Liver (tissue), 9 donors: ENCODE data around the gene ASPSCR1. TPM values are rescaled to one million over a fixed set of nuclear protein-coding genes. Genes with fewer than 3 reads are reported as not detected.

Experiments
- DNase-seq: peaks from one replicate; pipeline ENCODE4 v3.0.0-alpha.2; 2017; ENCODE audit warnings: low spot score
- H3K27ac ChIP-seq, 2 donors: one replicate each; pipeline ENCODE4 v1.7.0; 2013; ENCODE audit warnings: inconsistent platforms in 2 of 2, low read length in 2 of 2, control low read depth in 1 of 2, low read depth in 1 of 2, mild to moderate bottlenecking in 1 of 2
- H3K27me3 ChIP-seq, 4 donors: one replicate each; pipeline versions ENCODE4 v1.6.1 to v1.7.0; 2013; ENCODE audit warnings: low read length in 3 of 4, inconsistent platforms in 1 of 4, mild to moderate bottlenecking in 1 of 4, moderate library complexity in 1 of 4; ENCODE audit not compliant: control insufficient read depth in 4 of 4, insufficient read depth in 4 of 4
- H3K36me3 ChIP-seq, 4 donors: one replicate each; pipeline versions ENCODE4 v1.6.1 to v1.7.0; 2013; ENCODE audit warnings: low read length in 3 of 4, mild to moderate bottlenecking in 3 of 4, low read depth in 1 of 4, moderate library complexity in 1 of 4; ENCODE audit not compliant: control insufficient read depth in 4 of 4, insufficient read depth in 3 of 4
- H3K4me1 ChIP-seq, 4 donors: one replicate each; pipeline versions ENCODE4 v1.6.1 to v1.7.0; 2013; ENCODE audit warnings: low read length in 3 of 4, mild to moderate bottlenecking in 3 of 4, moderate library complexity in 1 of 4; ENCODE audit not compliant: control insufficient read depth in 4 of 4, insufficient read depth in 4 of 4
- H3K4me3 ChIP-seq, 3 donors: one replicate each; pipeline versions ENCODE4 v1.6.1 to v1.7.0; 2013; ENCODE audit warnings: low read length in 3 of 3, control low read depth in 1 of 3, low read depth in 1 of 3, mild to moderate bottlenecking in 1 of 3
- H3K9ac ChIP-seq, 2 donors: one replicate each; pipeline ENCODE4 v1.7.0; 2013; ENCODE audit warnings: low read length in 2 of 2, mild to moderate bottlenecking in 2 of 2, moderate library complexity in 2 of 2, control low read depth in 1 of 2, low read depth in 1 of 2
- H3K9me3 ChIP-seq, 4 donors: one replicate each; pipeline versions ENCODE4 v1.6.1 to v1.7.0; 2013; ENCODE audit warnings: low read length in 3 of 4; ENCODE audit not compliant: control insufficient read depth in 4 of 4
- GABPA ChIP-seq, 2 donors: IDR thresholded peaks in 1 of 2; conservative IDR thresholded peaks in 1 of 2; 2 replicates each; pipeline ENCODE4 v1.6.1; 2016; ENCODE audit warnings: antibody characterized with exemption in 2 of 2, mild to moderate bottlenecking in 1 of 2, moderate library complexity in 1 of 2
- HNF4G ChIP-seq: IDR thresholded peaks from 2 replicates; pipeline ENCODE4 v1.6.1; 2016; ENCODE audit warnings: antibody characterized with exemption
- RAD21 ChIP-seq, 2 donors: IDR thresholded peaks; 2 replicates each; pipeline ENCODE4 v1.6.1; 2016; ENCODE audit warnings: antibody characterized with exemption in 2 of 2, mild to moderate bottlenecking in 2 of 2
- SP1 ChIP-seq: IDR thresholded peaks from 2 replicates; pipeline ENCODE4 v1.6.1; 2018; ENCODE audit warnings: antibody characterized with exemption, mild to moderate bottlenecking
- YY1 ChIP-seq: IDR thresholded peaks from 2 replicates; pipeline ENCODE4 v1.6.1; 2016; ENCODE audit warnings: antibody characterized with exemption, mild to moderate bottlenecking
- WGBS: extraction: QIAGEN DNeasy Blood & Tissue Kit; methylation state at CpG from one replicate; pipeline ENCODE4 v1.1.7; 2013; 5-methylcytosine and 5-hydroxymethylcytosine counted together
- polyA plus RNA-seq, 2 donors: library from polyadenylated mRNA; stranded (reverse) in 1 of 2; unstranded in 1 of 2; fragments of 200-250 nt in 1 of 2; fragments of >200 nt in 1 of 2; fragmentation: Nextera tagmentation in 1 of 2; extraction: Ambion mirVana in 1 of 2; gene quantifications; one replicate each; pipeline versions ENCODE4 v1.2.1 to v1.2.3, GENCODE V29; 2013 to 2015
- total RNA-seq, 2 donors: library from RNA; depleted of rRNA; stranded (reverse); fragments of >200 nt; gene quantifications; one replicate each; pipeline ENCODE4 v1.2.3, GENCODE V29; 2014
- TF ChIP-seq, protein P1 (sequence below): IDR thresholded peaks from 2 replicates; pipeline ENCODE4 v1.6.1; 2016; ENCODE audit warnings: antibody characterized with exemption
- TF ChIP-seq, protein P2 (sequence below): fragments of 150-350 bp; IDR thresholded peaks from 2 replicates; pipeline ENCODE4 v1.5.1; 2017; ENCODE audit warnings: improper control_type of control experiment, low read depth, low read length; ENCODE audit not compliant: missing input control
- TF ChIP-seq, protein P3 (sequence below): IDR thresholded peaks from 2 replicates; pipeline ENCODE4 v1.6.1; 2016; ENCODE audit warnings: antibody characterized with exemption
- donor health status: healthy.
- donor health status: healthy.
- donor health status: healthy.
- donor health status: healthy.
- donor health status: healthy.

The ASPSCR1 gene
- total and polyA plus RNA-seq, 4 donors = 17.8 to 26.2 (median 20.4) TPM

DNA sequence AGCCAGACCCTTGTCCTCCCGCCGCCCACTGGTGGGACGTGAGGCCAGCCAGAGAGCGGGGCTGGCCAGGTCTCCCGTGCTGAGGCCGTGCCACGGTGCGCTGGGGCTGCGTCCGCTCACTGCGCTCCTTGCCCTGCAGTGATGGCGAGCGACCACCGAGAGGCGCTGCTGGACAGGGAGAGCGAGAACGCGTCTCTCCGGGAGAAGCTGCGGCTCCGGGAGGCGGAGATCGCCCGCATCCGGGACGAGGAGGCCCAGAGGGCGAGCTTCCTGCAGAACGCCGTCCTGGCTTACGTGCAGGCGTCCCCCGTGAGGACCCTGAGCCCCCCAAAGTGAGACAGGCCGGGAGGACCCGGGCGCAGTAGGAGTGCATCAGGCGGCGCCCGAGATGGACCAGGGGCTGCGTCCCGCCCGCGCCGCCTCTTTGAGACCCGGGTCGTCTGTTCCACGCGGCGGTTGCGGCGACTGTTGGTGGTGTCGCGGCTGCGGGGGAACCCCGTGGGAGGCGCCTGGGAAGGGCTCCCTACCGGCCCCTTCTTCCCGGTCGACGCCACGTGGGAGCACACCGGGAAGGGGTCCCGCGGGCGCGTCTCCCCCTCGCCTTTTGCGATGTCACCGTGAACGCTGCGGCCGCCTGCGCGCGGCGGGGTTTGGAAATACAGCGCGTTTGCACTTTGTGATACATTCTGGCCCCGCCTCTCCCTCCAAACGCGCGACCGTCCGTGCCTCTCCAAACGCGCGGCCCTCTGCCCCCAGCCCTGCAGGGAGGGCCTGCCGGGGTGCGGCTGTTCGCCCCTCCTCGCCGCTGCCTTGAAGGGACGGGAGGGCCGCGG lies 53.3 kb downstream of the ASPSCR1 start:
- DNase-seq = peak; percentile 87
- Histone ChIP-seq H3K9ac (no peak overlapping the region), H3K27ac (peak overlapping the region; percentile 74 to 76), H3K4me1 (peaks cover 15 to 58% (median 37%) of the 10 kb centered on the region in 4 donors), H3K4me3 (peak overlapping the region in 2 of 3 donors; percentile 27 to 63), H3K9me3 (no peaks in the 10 kb centered on the region), H3K27me3 (no peaks in the 10 kb centered on the region), H3K36me3 (peaks cover 0 to 5% (median 1%) of the 10 kb centered on the region in 4 donors)
- TF ChIP-seq YY1 (peak; percentile 19), GABPA (IDR thresholded peaks at IDR 0.05 in 1 of 2, conservative IDR thresholded peaks at IDR 0.05 in 1 of 2) (peak in 1 of 2 donors; percentile 44), SP1 (peak; percentile 5), RAD21 (IDR thresholded peaks at IDR 0.05) (peak; percentile 91 to 97)
- TF ChIP-seq, protein P1, sequence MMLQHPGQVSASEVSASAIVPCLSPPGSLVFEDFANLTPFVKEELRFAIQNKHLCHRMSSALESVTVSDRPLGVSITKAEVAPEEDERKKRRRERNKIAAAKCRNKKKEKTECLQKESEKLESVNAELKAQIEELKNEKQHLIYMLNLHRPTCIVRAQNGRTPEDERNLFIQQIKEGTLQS = no peak
- TF ChIP-seq, protein P2, sequence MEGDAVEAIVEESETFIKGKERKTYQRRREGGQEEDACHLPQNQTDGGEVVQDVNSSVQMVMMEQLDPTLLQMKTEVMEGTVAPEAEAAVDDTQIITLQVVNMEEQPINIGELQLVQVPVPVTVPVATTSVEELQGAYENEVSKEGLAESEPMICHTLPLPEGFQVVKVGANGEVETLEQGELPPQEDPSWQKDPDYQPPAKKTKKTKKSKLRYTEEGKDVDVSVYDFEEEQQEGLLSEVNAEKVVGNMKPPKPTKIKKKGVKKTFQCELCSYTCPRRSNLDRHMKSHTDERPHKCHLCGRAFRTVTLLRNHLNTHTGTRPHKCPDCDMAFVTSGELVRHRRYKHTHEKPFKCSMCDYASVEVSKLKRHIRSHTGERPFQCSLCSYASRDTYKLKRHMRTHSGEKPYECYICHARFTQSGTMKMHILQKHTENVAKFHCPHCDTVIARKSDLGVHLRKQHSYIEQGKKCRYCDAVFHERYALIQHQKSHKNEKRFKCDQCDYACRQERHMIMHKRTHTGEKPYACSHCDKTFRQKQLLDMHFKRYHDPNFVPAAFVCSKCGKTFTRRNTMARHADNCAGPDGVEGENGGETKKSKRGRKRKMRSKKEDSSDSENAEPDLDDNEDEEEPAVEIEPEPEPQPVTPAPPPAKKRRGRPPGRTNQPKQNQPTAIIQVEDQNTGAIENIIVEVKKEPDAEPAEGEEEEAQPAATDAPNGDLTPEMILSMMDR = peak; percentile 97
- 1% methylated on average over 94 of the region's 94 CpGs for WGBS

DNA sequence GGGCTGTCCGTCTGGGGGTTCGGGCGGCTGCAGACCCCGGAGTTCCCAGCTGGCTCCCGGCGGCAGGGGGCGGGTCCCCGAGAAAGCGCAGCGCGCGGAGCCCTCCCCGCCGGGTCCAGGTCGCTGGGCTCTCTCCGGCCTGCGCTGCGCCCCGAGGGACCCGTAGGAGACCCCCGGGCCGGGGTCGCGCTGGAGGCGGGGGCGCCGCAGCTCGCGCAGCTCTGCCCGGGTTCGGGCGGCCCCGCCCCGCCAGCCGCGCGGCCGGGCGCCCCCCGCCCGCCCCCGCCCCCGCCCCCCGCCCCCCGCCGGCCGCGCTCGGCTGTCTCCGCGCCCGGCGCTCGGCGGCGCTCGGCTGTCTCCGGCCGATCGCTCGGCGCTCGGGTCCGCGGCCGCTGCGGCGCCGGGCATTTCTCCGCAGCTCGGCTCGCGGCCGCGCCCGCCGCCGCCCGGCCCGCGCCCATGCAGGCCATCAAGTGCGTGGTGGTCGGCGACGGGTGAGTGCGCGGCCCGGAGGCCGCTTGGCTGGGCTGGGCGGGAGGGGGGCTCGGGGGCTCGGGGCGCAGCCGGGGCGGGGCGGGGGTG lies 54.0 kb downstream of the ASPSCR1 start, which contains the start of gene RAC3:
Gene RAC3 (plus strand): TSS at position 376 of the 582 bp plus-strand sequence. CDS start 84 bp downstream, at position 460.
- WGBS = under 1% methylated on average over 96 of the region's 96 CpGs
- peaks cover 0 to 5% (median 1%) of the 10 kb centered on the region in 4 donors for H3K36me3 ChIP-seq
- peak within 1 kb of the TSS in 2 of 3 donors; percentile 27 to 63 for H3K4me3 ChIP-seq
- DNase-seq = no peak
- TF ChIP-seq, protein P2 = no peak
- TF ChIP-seq, protein P3, sequence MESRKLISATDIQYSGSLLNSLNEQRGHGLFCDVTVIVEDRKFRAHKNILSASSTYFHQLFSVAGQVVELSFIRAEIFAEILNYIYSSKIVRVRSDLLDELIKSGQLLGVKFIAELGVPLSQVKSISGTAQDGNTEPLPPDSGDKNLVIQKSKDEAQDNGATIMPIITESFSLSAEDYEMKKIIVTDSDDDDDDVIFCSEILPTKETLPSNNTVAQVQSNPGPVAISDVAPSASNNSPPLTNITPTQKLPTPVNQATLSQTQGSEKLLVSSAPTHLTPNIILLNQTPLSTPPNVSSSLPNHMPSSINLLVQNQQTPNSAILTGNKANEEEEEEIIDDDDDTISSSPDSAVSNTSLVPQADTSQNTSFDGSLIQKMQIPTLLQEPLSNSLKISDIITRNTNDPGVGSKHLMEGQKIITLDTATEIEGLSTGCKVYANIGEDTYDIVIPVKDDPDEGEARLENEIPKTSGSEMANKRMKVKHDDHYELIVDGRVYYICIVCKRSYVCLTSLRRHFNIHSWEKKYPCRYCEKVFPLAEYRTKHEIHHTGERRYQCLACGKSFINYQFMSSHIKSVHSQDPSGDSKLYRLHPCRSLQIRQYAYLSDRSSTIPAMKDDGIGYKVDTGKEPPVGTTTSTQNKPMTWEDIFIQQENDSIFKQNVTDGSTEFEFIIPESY = no peak
- TF ChIP-seq HNF4G = no peak
- no peaks in the 10 kb centered on the region for H3K9me3 ChIP-seq
- H3K4me1 ChIP-seq = peaks cover 16 to 60% (median 39%) of the 10 kb centered on the region in 4 donors
- H3K9ac ChIP-seq = no peak within 1 kb of the TSS
- no peaks in the 10 kb centered on the region for H3K27me3 ChIP-seq
- peak within 1 kb of the TSS; percentile 74 to 76 for H3K27ac ChIP-seq
